HG03469 (cell line): ENCODE results near the gene COA3.
"Not testable (repeated sequence)": the region's sequence is repeated elsewhere in the genome, so short reads cannot be mapped to it uniquely, and the experiment has no call there.

ENCODE experiments used
- ATAC-seq: cut with Tn5 transposase; IDR thresholded peaks from one replicate; pipeline ENCODE4 v1.9.1; 2021; ENCODE audit warnings: mild to moderate bottlenecking, moderate library complexity, moderate number of reproducible peaks; ENCODE audit not compliant: unreplicated experiment

COA3 gene

GRCh38 chr17:42782166-42783061, 16.1 kb downstream of the COA3 start:
- no peak for ATAC-seq

DNA sequence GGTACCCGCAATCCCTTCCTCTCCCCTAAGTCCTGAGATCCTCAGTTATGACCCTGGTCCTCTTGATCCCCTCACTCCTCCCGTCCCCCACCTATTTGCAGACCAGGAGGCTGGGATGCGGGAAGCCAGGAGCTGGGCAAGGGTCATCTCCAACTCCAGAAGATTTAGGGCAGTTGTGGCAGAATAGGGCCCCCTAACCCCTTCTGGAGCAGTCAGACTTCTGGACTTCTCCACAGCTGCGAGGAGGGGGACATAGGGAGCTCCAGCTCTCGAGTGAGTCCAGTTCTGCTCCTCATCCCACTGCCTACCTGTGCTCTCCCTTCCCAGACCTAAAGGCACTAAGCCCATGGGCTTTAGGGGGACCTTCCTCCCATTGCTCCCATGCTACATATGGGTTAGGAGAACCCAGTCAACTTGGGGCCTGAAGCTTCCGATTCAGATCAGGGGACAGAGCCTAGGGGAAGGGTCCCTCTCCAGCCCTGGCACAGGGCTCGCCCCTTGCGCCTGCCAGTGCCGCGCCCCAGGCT, 16.8 kb downstream of the COA3 start:
- no peak for ATAC-seq

GRCh38 chr17:42780851-42781638, 17.5 kb downstream of the COA3 start:
- ATAC-seq = no peak

GRCh38 chr17:42779936-42780850, 18.3 kb downstream of the COA3 start, which contains the start of gene WNK4:
Gene WNK4 (plus strand): TSS chr17:42780610. CDS start chr17:42780699, 89 bp downstream.
- no peak for ATAC-seq

DNA sequence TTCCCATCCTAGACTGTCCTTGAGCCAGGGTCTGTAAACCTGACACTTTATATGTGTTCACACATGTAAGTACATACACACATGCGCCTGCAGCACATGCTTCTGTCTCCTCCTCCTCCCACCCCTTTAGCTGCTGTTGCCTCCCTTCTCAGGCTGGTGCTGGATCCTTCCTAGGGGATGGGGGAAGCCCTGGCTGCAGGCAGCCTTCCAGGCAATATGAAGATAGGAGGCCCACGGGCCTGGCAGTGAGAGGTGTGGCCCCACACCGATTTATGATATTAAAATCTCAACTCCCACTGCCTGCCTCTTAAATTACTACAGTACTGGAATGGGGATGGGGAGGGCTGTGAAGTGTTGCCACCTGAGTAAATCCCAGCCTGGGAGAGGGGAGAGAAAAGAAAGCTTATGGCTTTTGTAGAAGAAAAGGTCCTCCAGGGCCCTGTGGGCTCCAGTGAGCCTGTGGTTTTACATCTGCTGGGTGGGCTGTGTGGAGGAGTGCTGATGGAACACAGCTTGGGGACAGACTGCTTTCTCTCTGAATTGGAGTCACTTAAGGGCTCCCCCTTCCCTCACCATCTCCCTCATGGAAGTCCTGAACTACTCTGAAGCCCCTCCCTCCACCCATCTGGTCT, 19.1 kb downstream of the COA3 start:
- no peak for ATAC-seq

GRCh38 chr17:42778570-42778969, 19.9 kb downstream of the COA3 start:
- no peak for ATAC-seq

- ATAC-seq = no peak
Measured at GRCh38 chr17:42775534-42776098, 22.9 kb downstream of the COA3 start.

DNA sequence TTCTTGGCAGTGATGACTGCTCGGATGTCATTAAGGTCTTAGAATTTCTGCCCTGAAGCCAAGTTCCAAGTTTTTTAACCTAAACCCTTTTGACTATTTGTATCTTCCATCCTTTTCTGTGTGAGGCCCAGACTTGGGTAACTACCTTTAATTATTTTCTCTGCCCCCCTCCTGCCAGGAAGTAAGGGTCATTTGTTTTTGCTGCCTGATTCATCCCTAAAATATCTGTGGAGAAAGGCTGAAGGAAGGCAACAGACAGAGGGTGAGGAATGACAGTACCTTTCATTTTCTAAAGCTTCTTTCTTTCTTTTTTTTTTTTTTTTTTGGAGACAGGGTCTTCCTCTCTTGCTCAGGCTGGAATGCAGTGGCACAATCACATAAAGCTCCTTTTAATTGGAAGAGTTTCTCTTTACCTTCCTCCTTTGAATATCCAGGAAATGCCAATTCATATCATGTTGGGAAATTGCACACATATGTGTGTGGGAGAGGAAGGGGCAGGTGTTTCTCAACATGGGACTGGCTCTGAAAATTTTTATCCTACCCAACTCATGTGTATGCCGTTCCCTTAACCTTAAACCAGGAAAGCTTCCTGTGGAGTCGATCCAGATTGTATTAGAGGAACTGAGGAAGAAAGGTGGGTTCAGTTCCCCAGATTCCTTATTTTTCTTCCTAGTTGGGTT, 24.3 kb downstream of the COA3 start:
- ATAC-seq = no peak

DNA sequence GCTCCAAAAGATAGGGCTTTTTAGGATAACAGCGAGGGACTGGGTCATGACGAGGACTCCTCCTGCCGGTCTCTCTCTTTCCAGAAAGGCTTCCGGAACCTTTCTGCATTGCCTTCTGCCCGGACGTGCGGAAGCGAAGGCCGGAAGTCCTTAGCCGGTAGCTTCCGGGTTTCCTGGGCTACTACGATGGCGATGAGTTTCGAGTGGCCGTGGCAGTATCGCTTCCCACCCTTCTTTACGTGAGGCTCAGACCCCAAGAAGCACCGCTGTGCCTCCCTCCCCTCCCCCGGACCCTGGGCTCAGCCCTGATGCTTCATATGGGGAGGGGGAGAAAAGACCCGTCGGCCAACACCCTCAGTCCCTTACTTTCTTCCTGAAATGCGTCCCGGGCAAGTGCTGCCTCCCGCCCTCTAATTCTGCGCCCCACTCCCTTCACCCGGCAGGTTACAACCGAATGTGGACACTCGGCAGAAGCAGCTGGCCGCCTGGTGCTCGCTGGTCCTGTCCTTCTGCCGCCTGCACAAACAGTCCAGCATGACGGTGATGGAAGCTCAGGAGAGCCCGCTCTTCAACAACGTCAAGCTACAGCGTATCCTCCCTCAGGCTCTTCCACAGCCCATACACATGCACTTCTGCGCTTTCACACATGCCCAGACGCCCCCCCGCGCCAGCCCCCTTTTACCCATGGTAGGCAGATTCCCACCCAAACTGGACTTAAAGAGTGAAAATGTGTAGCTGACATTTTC, 25.0 kb downstream of the COA3 start, which contains the start of gene VPS25:
Gene VPS25, plus strand, starts transcription at position 160 of the 746 bp plus-strand sequence. Its CDS starts 27 bp downstream, at position 187.
- no peak for ATAC-seq

DNA sequence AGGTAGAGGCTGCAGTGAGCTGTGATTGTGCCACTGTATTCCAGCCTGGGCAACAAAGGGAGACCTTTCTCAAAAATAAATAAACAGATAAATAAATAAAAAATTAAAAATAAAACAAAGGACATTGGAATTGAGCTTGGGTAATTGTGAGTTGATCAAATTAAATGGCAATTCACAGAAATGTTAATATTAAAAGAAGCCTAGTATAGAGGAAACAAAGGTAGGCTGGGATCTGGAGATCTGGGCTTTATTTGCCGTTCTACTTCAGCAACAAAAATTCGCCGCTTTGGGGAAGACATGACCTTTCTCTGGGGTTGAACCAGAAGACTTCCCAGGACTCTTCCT, 25.6 kb downstream of the COA3 start:
- ATAC-seq = no peak

DNA sequence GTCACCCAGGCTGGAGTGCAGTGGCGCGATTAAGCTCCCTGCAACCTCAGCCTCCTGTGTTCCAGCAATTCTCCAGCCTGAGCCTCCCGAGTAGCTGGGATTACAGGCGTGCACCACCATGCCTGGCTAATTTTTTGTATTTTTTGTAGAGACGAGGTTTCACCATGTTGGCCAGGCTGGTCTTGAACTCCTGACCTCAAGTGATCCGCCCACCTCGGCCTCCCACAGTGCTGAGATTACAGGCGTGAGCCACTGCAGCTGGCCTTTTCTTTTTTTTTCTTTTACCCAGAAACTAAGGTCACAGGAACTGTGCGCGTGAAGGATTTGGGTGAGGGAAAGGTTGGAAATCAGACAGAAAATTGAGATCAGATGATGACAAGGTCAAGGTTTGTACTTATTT, 28.5 kb downstream of the COA3 start:
- ATAC-seq = not testable (repeated sequence)

DNA sequence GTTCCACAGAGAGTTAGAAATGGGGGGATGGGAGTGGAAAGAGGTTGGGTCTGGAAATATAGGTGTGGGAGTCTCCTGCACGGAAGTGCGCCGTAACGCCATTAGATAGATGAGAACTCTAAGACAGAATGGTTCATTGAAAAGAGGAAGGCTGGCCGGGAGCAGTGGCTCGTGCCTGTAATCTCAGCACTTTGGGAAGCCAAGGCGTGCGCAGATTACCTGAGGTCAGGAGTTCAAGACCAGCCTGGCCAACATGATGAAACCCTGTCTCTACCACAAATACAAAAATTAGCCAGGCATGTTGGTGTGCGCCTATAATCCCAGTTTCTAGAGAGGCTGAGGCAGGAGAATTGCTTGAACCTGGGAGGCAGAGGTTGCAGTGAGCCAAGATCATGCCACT, 30.5 kb downstream of the COA3 start:
- ATAC-seq = not testable (repeated sequence)

DNA sequence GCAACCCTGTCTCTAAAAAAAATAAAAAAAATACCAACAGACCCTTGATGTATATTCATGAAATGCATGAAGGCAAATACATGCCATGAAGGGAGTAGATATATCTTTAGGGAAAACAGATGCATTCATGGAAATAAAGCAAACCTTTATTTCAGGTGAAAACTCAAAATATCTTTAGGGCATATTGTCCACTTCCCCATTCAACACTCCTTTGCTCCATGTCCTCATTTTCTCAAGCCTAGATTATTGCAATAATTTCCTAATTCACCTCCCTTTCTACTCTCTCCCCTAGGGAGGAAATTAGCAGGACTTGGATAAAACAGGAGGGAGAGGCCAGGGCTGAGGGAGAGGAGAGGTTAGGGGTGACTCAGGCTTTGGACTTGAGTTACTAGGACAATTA, 31.0 kb downstream of the COA3 start:
- no peak for ATAC-seq

DNA sequence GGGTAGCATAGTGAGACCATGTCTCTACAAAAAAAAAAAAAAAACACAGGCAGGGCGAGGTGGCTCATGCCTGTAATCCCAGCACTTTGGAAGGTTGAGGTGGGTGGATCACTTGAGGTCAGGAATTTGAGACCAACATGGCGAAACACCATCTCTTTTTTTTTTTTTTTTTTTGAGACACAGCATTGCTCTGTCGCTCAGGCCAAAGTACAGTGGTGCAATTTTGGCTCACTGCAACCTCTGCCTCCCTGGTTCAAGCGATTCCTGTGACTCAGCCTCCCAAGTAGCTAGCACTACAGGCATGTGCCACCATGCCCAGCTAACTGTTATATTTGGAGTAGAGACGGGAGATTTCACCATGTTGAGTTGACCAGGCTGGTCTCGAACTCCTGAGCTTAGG, 32.4 kb downstream of the COA3 start:
- no peak for ATAC-seq

DNA sequence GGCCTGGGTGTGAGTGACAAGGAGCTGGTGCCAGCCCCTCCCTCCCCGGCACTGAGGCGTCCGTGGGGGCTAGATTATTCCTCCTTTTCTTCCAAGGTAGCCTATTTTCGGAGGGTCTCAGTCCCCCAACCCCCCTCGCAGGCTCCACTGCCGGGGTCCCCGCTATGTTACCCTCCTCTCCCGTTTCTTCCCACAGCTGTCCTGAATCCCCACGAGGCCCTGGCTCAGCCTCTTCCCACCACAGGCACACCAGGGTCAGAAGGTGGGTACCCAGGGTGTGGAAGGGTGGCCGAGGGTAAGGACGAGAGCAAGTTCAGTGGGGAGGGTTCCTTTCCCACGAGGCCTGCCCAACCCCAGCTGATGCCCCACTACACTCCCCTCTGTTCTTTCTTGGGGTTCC, 36.9 kb downstream of the COA3 start:
- ATAC-seq = no peak

DNA sequence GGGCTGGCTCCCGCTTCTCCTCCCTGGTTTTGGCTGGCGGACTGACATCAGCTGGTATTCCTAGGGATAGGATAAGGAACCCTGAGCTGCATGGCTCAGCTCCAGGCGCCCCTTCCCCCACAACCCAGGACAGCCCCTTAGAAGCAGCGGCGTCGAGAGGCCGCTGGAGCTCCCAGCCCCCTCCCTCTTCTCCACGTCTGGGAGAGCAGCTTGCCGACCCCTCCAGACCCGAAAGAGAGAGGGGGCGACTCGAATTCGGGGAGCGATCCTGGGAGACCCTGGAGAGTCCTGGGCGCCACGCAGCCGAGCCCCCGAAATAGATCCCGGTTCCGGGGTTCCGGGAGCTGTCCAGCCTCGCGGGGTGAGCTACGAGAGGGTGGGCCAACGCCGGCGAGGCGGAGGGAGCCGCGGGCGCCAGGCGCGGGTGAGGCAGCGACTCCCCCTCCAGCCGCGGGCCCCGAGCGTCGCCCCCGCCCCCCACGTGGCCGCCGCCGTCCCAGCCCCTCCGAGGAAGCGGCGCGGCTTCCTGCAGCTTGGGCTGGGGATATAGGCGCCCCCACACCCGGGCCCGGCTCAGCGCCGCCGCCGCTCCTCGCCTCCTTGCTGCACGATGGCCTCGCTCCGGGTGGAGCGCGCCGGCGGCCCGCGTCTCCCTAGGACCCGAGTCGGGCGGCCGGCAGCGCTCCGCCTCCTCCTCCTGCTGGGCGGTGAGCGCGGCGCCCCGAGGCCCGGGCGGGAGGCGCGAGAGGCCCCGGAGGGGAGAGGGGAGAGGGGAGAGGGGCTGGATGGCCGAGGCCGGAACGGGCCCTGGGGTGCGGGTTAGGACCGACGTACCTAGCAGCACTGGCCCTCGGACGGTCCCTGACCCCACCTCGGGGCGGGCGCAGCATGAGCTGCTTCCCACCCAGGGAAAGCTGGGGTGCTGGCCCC, 37.6 kb downstream of the COA3 start, which contains the start of gene RAMP2:
Gene RAMP2, plus strand, starts transcription at position 576 of the 930 bp plus-strand sequence. Its CDS starts 35 bp downstream, at position 611.
- ATAC-seq = no peak

- ATAC-seq = no peak
Measured at GRCh38 chr17:42759982-42760651, 38.4 kb downstream of the COA3 start.
